Mucosa of descending colon (tissue), 3 donors: ENCODE measurements around the gene RPTOR. TPM values are rescaled to one million over a fixed set of nuclear protein-coding genes. Genes with fewer than 3 reads are reported as not detected.

ENCODE experiments used
- ATAC-seq: fragments of 200-7000 bp; cut with Tn5 transposase; one replicate; pipeline ENCODE4 v1.9.1; 2020; ENCODE audit warnings: mild to moderate bottlenecking, moderate library complexity
- DNase-seq, 3 donors: peaks; one replicate each; pipeline ENCODE4 v3.0.0-alpha.2; 2020
- H3K36me3 ChIP-seq: fragments of 200-600 bp; one replicate; pipeline ENCODE4 v1.8.0; 2021; ENCODE audit warnings: low read depth, mild to moderate bottlenecking
- H3K4me1 ChIP-seq: fragments of 200-600 bp; one replicate; pipeline ENCODE4 v1.8.0; 2021; ENCODE audit warnings: low read depth, mild to moderate bottlenecking
- H3K4me3 ChIP-seq: fragments of 200-600 bp; one replicate; pipeline ENCODE4 v1.8.0; 2021; ENCODE audit warnings: mild to moderate bottlenecking
- H3K9me3 ChIP-seq: fragments of 200-600 bp; one replicate; pipeline ENCODE4 v1.8.0; 2021; ENCODE audit warnings: mild to moderate bottlenecking
- CTCF ChIP-seq: fragments of 200-600 bp; IDR thresholded peaks from one replicate; pipeline ENCODE4 v1.8.0; 2022; ENCODE audit warnings: antibody characterized with exemption, mild to moderate bottlenecking
- intact Hi-C, 2 donors: fragments of 100-400 bp; cut with DNase I in 1 of 2; cut with micrococcal nuclease in 1 of 2; formaldehyde crosslinking; loops; one replicate each; pipeline versions ENCODE4 v1.11.0 to v1.11.1; 2022; cut with DNase I, micrococcal nuclease
- total RNA-seq, 3 donors: library from RNA; stranded (reverse); fragmentation: NEBNext Ultra II Directional in 2 of 3; extraction: Animal tissue kit (Norgen Biotek cat#: 25700) in 2 of 3; gene quantifications; one replicate each; pipeline versions ENCODE4 v1.2.1 to v1.2.4, GENCODE V29; 2021 to 2023
- donor health status: DM: no; HTN: no; CAD: no; lungs with moderate emphysema.
- donor health status: DM: no; HTN: no; CAD: no.
- donor health status: DM: no; HTN: yes; CAD: no.

Gene RPTOR
- total RNA-seq, 3 donors from 2014 or later: 30.5 to 44.4 (median 37.2) TPM

GRCh38 chr17:80561541-80562114 is 17.0 kb downstream of the RPTOR start:
- peaks cover 6% of the 10 kb centered on the region for H3K4me1 ChIP-seq
- DNase-seq (no peak), ATAC-seq (no peak)
- no peaks in the 10 kb centered on the region for H3K9me3 ChIP-seq
- no peak for TF ChIP-seq CTCF
- intact Hi-C loops: no loop called here
- H3K4me3 ChIP-seq: no peak overlapping the region
- H3K36me3 ChIP-seq: no peaks in the 10 kb centered on the region

- no peak for DNase-seq
- no peak for TF ChIP-seq CTCF
- Histone ChIP-seq H3K36me3 (no peaks in the 10 kb centered on the region), H3K4me3 (no peak overlapping the region), H3K9me3 (no peaks in the 10 kb centered on the region), H3K4me1 (peaks cover 6% of the 10 kb centered on the region)
- no peak for ATAC-seq
- intact Hi-C loops: no loop called here
These were observed 19.9 kb downstream of the RPTOR start for GRCh38 chr17:80564545-80564944.

GRCh38 chr17:80565343-80566053 is 20.9 kb downstream of the RPTOR start:
- H3K9me3 ChIP-seq: no peaks in the 10 kb centered on the region
- intact Hi-C loops: no loop called here
- DNase-seq: no peak
- H3K36me3 ChIP-seq: no peaks in the 10 kb centered on the region
- TF ChIP-seq CTCF: no peak
- no peak overlapping the region for H3K4me3 ChIP-seq
- ATAC-seq: peak; percentile 51
- peaks cover 6% of the 10 kb centered on the region for H3K4me1 ChIP-seq

- TF ChIP-seq CTCF: no peak
- Histone ChIP-seq H3K4me1 (peaks cover 6% of the 10 kb centered on the region), H3K36me3 (no peaks in the 10 kb centered on the region), H3K9me3 (no peaks in the 10 kb centered on the region), H3K4me3 (no peak overlapping the region)
- ATAC-seq: no peak
- intact Hi-C loops: no loop called here
- no peak for DNase-seq
These were observed 21.4 kb downstream of the RPTOR start for GRCh38 chr17:80566054-80566400.

GRCh38 chr17:80568246-80568645 is 23.6 kb downstream of the RPTOR start:
- Histone ChIP-seq H3K9me3 (no peaks in the 10 kb centered on the region), H3K4me1 (peaks cover 6% of the 10 kb centered on the region), H3K4me3 (no peak overlapping the region), H3K36me3 (no peaks in the 10 kb centered on the region)
- ATAC-seq: no peak
- no peak for TF ChIP-seq CTCF
- DNase-seq: no peak
- intact Hi-C loops: no loop called here
